Measurements from ENCODE around the gene FOXO6.

- TF ChIP-seq, protein P1, sequence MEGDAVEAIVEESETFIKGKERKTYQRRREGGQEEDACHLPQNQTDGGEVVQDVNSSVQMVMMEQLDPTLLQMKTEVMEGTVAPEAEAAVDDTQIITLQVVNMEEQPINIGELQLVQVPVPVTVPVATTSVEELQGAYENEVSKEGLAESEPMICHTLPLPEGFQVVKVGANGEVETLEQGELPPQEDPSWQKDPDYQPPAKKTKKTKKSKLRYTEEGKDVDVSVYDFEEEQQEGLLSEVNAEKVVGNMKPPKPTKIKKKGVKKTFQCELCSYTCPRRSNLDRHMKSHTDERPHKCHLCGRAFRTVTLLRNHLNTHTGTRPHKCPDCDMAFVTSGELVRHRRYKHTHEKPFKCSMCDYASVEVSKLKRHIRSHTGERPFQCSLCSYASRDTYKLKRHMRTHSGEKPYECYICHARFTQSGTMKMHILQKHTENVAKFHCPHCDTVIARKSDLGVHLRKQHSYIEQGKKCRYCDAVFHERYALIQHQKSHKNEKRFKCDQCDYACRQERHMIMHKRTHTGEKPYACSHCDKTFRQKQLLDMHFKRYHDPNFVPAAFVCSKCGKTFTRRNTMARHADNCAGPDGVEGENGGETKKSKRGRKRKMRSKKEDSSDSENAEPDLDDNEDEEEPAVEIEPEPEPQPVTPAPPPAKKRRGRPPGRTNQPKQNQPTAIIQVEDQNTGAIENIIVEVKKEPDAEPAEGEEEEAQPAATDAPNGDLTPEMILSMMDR (IDR thresholded peaks at IDR 0.05; ENCODE audit: low read length): no peak
- no peak for TF ChIP-seq EZH2 (IDR thresholded peaks at IDR 0.05; ENCODE audit: borderline replicate concordance, low read length)
Measured at GRCh38 chr1:41408691-41409090, 47.5 kb downstream of the FOXO6 start.
